ENCODE results near the gene SCNN1B. TPM values are rescaled to one million over a fixed set of nuclear protein-coding genes. Genes with fewer than 3 reads are reported as not detected.

SCNN1B gene
- total RNA-seq, 2 donors from 2014 or later, result 0.18 to 0.91 TPM

- DNase-seq (no peak), ATAC-seq (no peak)
- intact Hi-C loops (cut with DNase I), result no loop called here
These were observed 14.6 kb downstream of the SCNN1B start for GRCh38 chr16:23316634-23317265.

DNA sequence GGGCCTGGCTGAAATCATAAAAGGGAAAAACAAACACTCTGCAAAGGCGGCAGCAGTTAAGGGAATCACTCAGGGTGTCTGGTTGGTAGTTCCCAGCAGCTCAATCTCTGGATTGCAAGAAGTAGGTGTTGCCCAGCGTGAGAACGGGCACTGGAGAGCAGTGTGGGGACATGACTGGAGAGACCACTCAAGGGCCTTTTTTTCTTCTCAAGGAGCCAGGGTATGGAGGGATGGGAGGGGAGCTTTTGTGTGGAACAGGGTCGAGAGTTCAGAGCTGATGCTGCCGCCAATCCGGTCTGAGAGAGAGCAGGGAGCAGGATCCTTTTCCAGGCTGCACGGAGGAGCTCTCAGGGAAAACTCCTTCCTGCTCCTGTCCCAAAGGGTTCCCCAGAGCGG, 15.2 kb downstream of the SCNN1B start:
- DNase-seq (no peak), ATAC-seq (no peak)
- intact Hi-C loops (cut with DNase I), result no loop called here

DNA sequence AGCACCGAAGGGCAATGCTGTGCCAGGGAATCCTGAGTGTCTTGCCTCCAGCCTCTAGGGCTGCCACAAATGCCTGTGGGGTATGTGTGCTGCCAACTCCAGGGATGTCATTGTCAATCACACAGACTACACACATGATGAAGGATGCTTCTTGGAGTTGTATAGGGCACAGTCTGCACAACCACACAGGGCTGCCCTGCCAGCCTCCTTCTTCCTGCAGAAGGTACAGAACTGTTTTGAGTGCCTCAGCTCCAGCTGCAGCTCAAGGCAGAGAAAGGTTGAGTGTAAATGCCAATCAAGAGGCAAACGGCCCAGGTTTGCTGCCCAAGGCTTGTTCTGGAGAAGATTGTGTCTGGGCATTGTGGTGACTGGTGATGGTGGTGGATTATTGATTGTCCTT, 15.6 kb downstream of the SCNN1B start:
- intact Hi-C loops (cut with DNase I), result no loop called here
- DNase-seq (no peak), ATAC-seq (no peak)

DNA sequence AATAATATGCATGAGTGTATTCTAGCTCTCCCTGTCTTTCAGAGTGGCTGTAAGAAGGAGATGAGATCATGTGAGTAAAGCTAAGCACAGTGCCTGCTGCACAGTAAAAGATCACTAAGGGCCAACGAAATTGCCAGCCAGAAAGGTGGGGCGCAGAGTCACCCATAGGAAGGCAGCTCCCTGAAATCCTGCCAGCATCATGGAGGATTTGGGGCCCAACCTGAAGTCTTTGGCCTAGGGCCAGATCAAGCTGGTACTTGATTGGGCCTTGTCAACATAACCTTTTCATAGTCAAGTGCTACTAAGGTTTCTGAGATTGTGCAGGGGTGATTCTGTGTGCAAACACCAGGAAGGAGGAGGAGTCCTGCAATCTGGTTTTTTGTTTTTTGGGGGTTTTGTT, 16.5 kb downstream of the SCNN1B start:
- no peak for DNase-seq
- ATAC-seq, result no peak
- intact Hi-C loops (cut with DNase I), result no loop called here

DNA sequence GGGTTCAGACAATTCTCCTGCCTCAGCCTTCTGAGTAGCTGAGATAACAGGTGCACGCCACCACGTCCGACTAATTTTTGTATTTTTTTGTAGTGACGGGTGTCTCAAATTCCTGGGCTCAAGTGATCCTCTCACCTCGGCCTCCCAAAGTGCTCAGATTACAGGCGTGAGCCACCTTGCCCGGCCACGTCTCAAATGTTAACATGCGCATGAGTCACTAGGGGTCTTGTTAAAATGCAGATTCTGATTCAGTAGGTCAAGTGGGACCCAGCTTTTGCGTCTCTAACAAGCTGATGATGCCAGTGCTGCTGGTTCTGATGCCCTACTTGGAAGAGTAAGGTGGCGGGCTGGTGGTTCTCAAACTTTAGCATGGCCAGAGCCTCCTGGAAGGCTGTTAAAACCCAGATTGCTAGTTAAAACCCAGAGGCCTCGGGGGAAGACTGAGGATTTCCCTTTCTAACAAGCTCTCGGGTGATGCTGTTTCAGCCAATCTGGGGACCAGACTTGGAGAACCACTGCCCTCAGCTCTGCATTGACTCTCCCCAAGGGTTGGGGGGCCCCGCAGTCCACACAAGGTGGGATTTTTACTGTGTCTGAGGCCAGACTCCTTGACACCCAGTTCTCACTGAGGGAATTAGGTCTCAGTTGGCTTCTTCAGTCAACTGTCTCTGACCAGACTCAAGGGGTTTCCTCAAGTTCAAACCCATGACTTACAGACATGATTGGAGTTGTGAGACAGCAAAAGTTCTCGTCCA, 17.9 kb downstream of the SCNN1B start:
- intact Hi-C loops (cut with DNase I), result no loop called here
- ATAC-seq (no peak), DNase-seq (no peak)

DNA sequence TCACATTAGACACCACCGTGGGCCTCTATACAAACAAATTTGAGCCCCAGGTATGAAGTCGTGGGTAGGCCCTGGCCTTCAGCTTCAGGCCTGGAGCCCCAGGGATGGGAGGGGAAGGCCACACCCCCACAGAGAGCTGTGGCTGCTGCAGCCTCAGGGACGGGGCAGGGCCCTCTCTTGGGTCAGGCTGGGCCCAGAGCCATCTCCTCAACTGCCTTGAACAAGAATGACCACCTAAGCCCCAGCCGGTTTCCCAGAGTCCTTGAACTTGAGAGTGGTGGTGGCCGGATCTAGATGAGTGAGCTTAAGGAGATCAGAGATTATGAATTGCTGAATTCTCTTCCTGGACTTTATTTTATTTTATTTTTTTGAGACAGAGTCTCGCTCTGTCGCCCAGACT, 18.6 kb downstream of the SCNN1B start:
- intact Hi-C loops (cut with DNase I), result no loop called here
- ATAC-seq, result no peak
- DNase-seq, result no peak

GRCh38 chr16:23321206-23321875, 19.2 kb downstream of the SCNN1B start:
- ATAC-seq (no peak), DNase-seq (no peak)
- intact Hi-C loops (cut with DNase I), result no loop called here

DNA sequence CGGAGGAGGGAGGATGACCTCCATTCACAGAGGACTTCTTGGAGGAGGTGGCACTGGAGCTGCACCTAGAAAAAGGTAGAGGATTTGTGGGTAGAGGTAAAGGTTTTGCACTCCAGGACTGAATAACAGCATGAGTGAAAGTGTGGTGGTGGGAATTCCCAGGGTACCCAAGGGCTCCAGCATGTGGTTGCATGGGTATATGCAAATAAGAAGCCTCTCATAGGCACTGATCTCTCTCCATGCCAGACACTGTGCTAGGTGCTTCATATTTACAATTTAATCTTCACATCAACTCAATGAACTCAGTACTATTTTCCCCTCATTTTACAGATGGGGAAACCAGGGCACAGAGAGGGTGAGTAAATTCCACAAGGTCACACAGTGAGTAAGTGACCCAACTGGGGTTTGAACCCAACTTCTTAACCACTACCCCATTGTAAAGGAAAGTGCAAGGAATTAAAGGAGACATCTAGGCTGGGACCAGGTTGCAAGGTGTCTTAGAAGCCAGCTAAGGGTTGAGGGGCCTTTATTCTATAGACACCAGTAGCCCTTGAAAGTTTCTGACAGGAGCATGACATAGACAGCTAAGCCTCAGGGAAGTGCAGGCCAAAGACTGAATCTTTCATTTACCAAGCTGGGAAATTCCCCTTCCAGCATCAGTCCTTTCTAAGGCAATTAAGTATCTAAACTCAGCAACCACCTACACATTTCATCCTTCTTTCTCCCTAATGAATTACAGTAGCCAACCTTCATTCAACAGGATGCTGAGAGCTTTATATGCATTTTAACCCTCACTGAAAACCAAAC, 21.3 kb downstream of the SCNN1B start:
- DNase-seq (no peak), ATAC-seq (no peak)
- intact Hi-C loops (cut with DNase I), result no loop called here

DNA sequence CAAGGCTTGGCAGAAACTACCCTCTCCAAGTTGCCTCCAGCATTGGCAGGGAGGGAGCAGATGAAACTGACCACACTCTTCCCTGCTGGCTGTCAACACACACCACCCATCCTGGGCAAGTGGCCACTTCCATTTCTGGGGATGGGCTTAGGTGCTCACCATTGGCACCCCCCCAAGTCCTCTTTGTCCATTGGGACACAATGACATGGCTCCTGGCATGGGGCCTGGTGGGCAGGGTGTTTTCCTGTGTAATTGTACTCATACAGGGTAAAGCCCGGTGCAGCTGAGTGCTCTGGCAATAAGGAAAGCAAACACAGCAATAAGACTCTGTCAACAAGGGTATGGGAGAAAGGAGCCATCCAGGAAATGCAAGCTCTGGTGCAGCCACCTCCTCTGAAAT, 22.6 kb downstream of the SCNN1B start:
- intact Hi-C loops (cut with DNase I), result no loop called here

DNA sequence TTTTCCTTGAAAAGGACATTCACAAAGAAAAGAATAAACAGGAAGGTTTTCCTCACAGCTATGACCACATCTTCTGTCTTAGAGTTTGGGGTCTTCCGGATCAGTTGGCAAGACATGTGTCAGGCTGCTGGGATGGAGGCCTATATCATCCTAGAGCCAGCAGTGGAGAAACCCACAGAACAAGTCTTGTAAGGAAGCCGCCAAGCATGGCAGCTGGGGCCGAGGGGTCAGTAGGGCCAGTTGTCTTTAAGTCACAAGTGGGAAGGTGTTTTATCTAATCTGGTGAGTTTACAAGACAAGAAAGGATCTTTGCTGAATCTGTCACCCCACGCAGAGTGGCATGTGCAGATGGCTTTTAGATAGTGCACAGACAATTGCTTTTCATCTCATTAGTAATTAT, 25.7 kb downstream of the SCNN1B start:
- no peak for ATAC-seq
- DNase-seq, result no peak
- intact Hi-C loops (cut with DNase I), result no loop called here

More for the DNA sequence above, 22.6 kb downstream of the SCNN1B start:
- ATAC-seq (peak; percentile 38 to 79), DNase-seq (no peak)

DNA sequence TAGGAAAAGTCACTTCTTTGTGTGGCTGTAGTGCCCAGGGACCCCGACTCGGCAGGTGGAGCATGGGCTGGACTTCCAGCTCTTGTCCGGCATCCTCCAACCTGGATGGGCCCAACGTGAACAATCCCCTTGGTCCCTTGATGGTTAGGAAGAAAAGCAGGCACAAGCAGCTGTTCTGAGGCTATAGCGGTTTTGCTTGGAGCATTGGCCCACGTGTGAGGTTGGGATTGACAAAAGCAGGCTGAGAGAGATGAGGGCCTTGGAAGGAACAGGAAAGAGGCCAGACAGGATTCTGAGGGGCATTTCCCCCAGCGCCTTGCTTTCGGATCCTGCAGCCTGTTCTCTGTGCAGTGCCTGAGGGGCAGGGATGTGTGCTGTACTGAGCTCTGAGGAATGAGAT, 28.1 kb downstream of the SCNN1B start:
- DNase-seq, result no peak
- no peak for ATAC-seq
- intact Hi-C loops (cut with DNase I), result loop anchor here in 1 of 2 donors (10.0 kb wide), 1 partner anchor 45 kb away; no protein-coding TSS in a partner anchor

DNA sequence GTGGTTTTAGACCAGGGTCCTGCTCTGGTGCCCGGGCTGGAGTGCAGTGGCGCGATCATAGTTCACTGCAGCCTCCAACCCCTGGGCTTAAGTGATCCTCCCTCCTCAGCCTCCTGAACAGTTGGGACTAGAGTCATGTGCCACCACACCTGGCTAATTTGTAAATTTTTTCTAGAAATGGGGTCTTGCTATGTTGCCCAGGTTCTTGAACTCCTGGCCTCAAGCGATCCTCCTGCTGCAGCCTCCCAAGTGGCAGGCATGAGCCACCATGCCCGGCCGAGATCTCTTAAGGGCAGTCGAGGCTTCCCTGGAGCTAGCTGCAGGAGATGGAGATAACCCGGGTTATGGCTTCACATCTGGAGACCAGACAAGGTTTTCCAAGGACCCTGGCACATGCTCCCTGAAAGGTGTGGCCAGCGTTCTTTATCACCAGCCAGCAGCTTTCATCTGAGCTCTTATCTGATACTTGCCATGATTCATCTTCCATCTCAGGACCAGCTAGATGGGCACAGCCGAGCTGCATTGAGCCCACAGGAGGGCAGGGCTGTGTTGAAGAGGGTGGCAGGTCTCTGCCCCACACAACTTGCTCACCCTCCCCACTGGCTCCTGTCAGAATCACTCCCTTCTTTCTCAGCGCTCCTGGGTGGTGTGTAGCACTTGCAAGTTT, 28.6 kb downstream of the SCNN1B start:
- no peak for ATAC-seq
- intact Hi-C loops (cut with DNase I), result loop anchor here in 1 of 2 donors (10.0 kb wide), 1 partner anchor 46 kb away; no protein-coding TSS in a partner anchor
- DNase-seq, result no peak

DNA sequence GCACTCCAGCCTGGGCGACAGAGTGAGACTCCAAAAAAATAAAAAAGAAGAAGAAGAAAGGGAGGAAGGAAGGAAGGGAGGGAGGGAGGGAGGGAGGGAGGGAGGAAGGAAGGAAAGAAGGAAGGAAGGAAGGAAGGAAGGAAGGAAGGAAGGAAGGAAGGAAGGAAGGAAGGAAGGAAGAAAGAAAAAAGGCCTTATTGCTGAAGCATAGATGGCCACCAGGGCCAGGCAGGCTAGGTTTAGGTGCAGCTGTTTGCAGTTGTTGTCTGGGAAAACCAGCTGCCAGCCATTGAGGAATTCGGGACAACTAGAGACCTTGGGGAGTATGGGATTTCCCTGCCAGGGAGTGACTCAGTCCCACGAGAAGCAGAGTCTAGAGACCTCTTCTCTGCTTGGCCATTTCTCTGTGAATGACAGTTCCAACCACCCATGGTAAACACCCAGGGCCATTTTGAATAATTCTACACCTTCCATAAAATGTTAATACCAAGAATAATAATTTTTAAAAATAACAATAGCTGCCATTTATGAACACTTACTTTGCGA, 31.0 kb downstream of the SCNN1B start:
- ATAC-seq (no peak), DNase-seq (no peak)
- intact Hi-C loops (cut with DNase I), result loop anchor here in 1 of 2 donors (10.0 kb wide), 1 partner anchor 48 kb away; no protein-coding TSS in a partner anchor

DNA sequence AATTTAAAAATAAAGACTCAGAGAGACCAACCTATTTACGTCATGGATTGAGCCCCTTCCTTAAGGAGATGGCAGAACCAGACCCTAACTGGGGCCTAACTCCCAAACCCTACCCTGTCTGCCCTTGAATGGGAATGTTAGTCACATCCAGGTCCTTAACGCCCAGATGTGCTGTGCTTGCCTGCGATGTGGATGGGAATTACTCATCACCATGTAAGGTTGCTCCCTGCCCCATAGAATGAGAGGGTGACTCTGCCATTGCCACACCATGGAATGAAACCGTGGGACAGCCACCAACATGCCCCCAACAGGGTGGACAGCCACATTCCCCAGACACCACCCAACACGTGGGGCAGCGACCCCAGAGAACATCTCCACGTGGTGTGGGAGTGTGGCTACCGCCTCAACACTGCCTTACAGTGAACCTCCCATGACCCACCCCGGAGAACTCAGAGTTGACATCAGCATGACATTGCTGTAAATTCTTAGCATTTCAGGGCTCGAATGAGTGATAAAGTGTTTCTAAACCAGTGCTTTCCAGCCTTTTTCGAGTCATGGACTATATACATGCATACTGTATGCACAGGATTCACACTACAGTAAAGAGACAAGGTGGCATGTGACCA, 31.8 kb downstream of the SCNN1B start:
- ATAC-seq, result no peak
- no peak for DNase-seq
- intact Hi-C loops (cut with DNase I), result loop anchor here in 1 of 2 donors (10.0 kb wide), 1 partner anchor 49 kb away; no protein-coding TSS in a partner anchor

DNA sequence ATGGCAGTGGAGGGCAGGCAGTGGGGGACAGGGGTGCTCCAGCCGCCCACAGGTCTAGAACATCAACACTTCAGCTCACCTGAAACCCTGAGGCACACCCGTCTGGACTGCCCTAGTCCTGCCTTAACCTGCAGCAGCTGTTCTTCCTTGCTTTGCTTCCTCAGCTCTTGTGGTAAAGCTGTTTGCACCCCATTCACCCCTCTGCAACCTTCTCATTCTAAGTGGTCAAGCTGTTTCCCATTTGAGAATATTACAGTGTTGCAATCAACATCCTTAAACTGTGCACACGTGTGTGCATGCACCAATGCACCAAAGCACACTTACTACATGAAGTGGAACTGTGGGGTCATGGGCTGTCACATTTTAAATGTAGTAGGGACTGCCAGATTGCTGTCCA, 32.4 kb downstream of the SCNN1B start:
- no peak for ATAC-seq
- intact Hi-C loops (cut with DNase I), result loop anchor here in 1 of 2 donors (10.0 kb wide), 1 partner anchor 50 kb away; no protein-coding TSS in a partner anchor
- no peak for DNase-seq

DNA sequence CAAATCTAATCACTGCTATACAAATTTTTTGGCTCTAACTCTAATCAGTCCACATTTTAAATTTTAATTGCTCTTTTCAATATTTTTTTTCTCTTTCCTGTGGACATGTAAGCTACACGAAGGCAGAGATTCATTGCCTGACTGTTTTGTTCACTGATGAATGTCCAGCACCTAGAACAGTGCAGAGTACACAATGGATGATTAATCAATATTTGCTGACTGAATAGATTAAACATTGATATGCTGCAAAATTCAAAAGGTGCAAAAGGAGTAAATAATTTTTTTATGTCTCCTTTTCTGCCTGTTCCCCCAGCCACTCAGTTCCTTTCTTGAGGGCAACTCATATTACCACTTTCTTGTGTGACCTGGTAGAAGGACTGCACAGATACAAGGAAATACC, 32.8 kb downstream of the SCNN1B start:
- intact Hi-C loops (cut with DNase I), result loop anchor here in 1 of 2 donors (10.0 kb wide), 1 partner anchor 50 kb away; no protein-coding TSS in a partner anchor
- DNase-seq (no peak), ATAC-seq (no peak)

- DNase-seq, result no peak
- ATAC-seq, result no peak
- intact Hi-C loops (cut with DNase I), result loop anchor here in 1 of 2 donors (10.0 kb wide), 1 partner anchor 53 kb away; no protein-coding TSS in a partner anchor
These were observed 35.9 kb downstream of the SCNN1B start for GRCh38 chr16:23337836-23338550.

Data from left cardiac atrium (tissue), 4 donors.